Muscle layer of duodenum (tissue), 2 donors: Measurements from ENCODE around the gene ZNF750.

ENCODE experiments used
- H3K27ac ChIP-seq: one replicate; pipeline ENCODE4 v1.7.0; 2013; ENCODE audit warnings: mild to moderate bottlenecking, low read length
- H3K27me3 ChIP-seq: one replicate; pipeline ENCODE4 v1.7.0; 2013; ENCODE audit warnings: low read depth, mild to moderate bottlenecking, control low read depth, low read length
- H3K36me3 ChIP-seq, 2 donors: one replicate each; pipeline ENCODE4 v1.7.0; 2013; ENCODE audit warnings: low read length in 2 of 2, control low read depth in 1 of 2, mild to moderate bottlenecking in 1 of 2; ENCODE audit not compliant: insufficient read depth in 2 of 2, control insufficient read depth in 1 of 2
- H3K4me1 ChIP-seq, 2 donors: one replicate each; pipeline ENCODE4 v1.7.0; 2013; ENCODE audit warnings: low read length in 2 of 2, mild to moderate bottlenecking in 2 of 2, control low read depth in 1 of 2, moderate library complexity in 1 of 2; ENCODE audit not compliant: insufficient read depth in 2 of 2, control insufficient read depth in 1 of 2
- H3K4me3 ChIP-seq, 2 donors: one replicate each; pipeline ENCODE4 v1.7.0; 2013; ENCODE audit warnings: low read length in 2 of 2, low read depth in 1 of 2, mild to moderate bottlenecking in 1 of 2
- H3K9me3 ChIP-seq, 2 donors: one replicate each; pipeline ENCODE4 v1.7.0; 2013; ENCODE audit warnings: low read length in 2 of 2, control low read depth in 1 of 2, mild to moderate bottlenecking in 1 of 2; ENCODE audit not compliant: control insufficient read depth in 1 of 2
- donor health status: healthy.

Gene ZNF750

GRCh38 chr17:82795615-82796014 is 44.2 kb downstream of the ZNF750 start:
- peaks cover 4 to 16% of the 10 kb centered on the region in 2 donors for H3K36me3 ChIP-seq
- H3K27ac ChIP-seq, result peak overlapping the region; percentile 59
- H3K4me1 ChIP-seq, result peaks cover 0 to 18% of the 10 kb centered on the region in 2 donors

DNA sequence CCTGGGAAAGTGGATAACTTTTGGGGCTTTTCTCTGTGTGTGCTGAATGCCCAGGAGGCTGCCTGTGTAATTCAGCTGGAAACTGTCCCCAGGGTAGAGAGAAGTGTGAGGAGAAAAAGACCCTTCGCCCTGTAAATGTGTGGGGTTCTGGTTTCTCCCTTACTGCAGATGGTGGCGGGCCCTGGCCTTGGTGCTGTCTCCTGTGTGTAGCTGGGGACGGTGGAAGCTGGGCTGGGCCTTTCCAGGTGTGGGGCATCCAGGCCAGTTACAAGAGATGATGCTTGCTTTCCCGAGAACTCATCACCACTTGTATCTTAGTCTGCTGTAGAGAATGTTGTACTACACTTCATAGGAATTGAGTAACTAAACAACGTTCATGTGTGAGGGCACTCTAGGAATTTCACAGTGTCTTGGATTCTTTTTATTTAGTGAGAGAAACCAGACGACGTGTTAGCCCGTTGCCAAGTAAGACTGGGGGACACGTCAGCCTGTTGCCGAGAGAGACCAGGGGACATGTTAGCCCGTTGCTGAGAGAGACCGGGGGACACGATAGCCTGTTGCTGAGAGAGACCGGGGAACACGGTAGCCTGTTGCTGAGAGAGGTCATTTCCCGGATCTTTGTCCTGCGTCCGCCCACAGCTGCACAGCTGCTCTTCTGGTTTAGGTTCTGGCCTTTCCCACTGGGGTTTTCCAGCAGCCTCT is 44.9 kb downstream of the ZNF750 start:
- Histone ChIP-seq H3K4me1 (peaks cover 0 to 18% of the 10 kb centered on the region in 2 donors), H3K9me3 (no peaks in the 10 kb centered on the region), H3K36me3 (peaks cover 0 to 9% of the 10 kb centered on the region in 2 donors), H3K4me3 (no peak overlapping the region), H3K27me3 (no peaks in the 10 kb centered on the region), H3K27ac (peak overlapping the region; percentile 59)

More at GRCh38 chr17:82795615-82796014, 44.2 kb downstream of the ZNF750 start:
- Histone ChIP-seq H3K27me3 (no peaks in the 10 kb centered on the region), H3K4me3 (no peak overlapping the region), H3K9me3 (no peaks in the 10 kb centered on the region)

DNA sequence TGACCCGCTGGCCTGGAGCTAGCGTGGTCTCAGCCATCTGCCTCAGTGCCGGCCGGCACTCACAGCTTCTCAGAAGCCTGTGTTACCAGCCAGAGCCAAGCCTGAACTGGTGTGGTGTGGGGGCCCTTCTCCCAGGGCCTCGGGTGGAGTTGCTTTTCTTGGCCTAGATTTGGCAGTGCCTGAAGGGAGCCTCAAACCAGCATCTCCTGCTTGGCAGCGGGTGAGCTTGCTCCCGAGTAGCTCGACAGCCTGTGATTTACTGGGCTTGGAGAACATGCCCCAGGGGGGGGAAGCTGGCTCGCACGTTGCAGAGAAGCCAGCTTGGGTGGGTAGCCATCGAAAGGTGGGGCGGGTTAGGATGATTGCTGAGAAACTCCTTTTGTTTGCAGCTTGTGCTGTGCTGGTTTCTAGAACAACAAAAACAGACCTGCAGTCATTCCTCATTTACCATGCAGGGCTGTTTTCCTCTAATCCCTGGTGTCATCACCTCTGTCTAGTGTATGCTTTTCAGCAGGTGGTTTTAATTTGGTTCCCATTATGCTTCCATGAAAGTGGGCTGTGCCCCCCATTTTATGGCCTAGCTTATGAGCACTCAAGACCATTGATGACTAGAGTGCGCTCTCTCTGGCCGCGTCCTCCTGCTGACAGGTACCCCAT is 45.7 kb downstream of the ZNF750 start:
- no peaks in the 10 kb centered on the region for H3K9me3 ChIP-seq
- no peak overlapping the region for H3K27ac ChIP-seq
- peaks cover 0 to 18% of the 10 kb centered on the region in 2 donors for H3K4me1 ChIP-seq
- H3K4me3 ChIP-seq, result no peak overlapping the region
- H3K27me3 ChIP-seq, result no peaks in the 10 kb centered on the region
- H3K36me3 ChIP-seq, result peaks cover 0 to 7% of the 10 kb centered on the region in 2 donors

DNA sequence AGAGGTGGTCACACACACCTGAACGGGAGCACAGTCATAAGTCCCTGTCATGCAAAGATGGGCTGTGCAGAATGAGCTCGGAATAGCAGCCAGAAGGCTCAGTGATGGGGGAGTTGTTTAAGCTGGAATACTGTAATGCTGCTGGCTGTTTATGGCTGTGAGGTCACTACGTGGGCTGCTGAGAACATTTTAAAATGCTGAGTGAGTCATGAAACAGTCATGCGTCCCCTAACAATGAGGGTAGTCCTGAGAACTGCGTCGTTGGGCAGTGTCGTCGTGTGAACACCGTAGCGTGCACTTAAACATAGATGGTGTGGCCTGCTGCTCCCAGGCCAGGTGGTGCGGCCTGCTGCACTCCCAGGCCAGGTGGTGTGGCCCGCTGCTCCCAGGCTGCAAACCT is 48.3 kb downstream of the ZNF750 start:
- H3K27ac ChIP-seq, result no peak overlapping the region
- H3K27me3 ChIP-seq, result no peaks in the 10 kb centered on the region
- peaks cover 0 to 18% of the 10 kb centered on the region in 2 donors for H3K4me1 ChIP-seq
- peaks cover 0 to 7% of the 10 kb centered on the region in 2 donors for H3K36me3 ChIP-seq
- H3K4me3 ChIP-seq, result no peak overlapping the region
- no peaks in the 10 kb centered on the region for H3K9me3 ChIP-seq

DNA sequence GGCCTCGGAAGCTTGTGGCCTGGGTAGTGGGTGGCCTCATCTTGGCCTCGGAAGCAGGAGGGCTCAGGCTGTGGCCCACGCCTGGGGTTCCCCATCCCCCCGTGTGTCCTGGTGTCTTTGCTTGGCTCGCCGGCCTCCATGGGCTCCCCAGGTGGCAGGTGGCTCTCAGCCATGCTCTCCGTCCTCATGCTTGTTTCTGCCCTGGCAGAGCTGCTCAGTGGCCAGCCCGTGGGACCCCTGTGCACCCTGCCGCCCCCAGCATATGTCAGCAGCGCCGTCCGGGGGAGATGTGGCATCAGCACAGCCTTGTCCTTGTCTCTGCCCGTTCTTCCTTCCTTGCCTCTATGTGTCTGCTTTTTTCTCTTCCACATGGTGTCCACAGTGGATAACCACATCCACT is 49.4 kb downstream of the ZNF750 start:
- peaks cover 0 to 7% of the 10 kb centered on the region in 2 donors for H3K36me3 ChIP-seq
- H3K9me3 ChIP-seq, result no peaks in the 10 kb centered on the region
- no peak overlapping the region for H3K27ac ChIP-seq
- no peaks in the 10 kb centered on the region for H3K27me3 ChIP-seq
- peaks cover 0 to 18% of the 10 kb centered on the region in 2 donors for H3K4me1 ChIP-seq
- no peak overlapping the region for H3K4me3 ChIP-seq

DNA sequence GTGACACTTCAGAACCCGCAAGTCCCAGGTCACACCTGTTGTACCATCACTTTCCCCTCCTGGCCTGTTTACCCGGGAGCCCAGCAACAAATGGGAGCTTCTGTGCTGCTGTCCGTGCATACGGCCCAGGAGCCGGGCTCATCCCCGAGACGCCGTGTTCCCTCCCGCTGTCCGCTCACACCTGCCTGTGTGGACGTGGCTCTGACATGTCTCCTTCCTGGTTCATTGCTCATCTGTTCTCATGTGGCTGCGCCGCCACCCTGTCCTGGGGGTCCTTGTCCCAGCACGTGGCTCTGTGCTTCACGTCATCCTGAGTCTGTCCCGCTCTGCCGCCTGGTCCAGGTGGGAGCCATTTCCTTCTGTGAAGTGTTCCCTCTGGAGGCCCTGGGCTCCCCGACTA is 50.0 kb downstream of the ZNF750 start:
- H3K4me3 ChIP-seq, result no peak overlapping the region
- H3K27me3 ChIP-seq, result no peaks in the 10 kb centered on the region
- peaks cover 0 to 17% of the 10 kb centered on the region in 2 donors for H3K4me1 ChIP-seq
- peaks cover 0 to 7% of the 10 kb centered on the region in 2 donors for H3K36me3 ChIP-seq
- H3K9me3 ChIP-seq, result no peaks in the 10 kb centered on the region
- no peak overlapping the region for H3K27ac ChIP-seq

DNA sequence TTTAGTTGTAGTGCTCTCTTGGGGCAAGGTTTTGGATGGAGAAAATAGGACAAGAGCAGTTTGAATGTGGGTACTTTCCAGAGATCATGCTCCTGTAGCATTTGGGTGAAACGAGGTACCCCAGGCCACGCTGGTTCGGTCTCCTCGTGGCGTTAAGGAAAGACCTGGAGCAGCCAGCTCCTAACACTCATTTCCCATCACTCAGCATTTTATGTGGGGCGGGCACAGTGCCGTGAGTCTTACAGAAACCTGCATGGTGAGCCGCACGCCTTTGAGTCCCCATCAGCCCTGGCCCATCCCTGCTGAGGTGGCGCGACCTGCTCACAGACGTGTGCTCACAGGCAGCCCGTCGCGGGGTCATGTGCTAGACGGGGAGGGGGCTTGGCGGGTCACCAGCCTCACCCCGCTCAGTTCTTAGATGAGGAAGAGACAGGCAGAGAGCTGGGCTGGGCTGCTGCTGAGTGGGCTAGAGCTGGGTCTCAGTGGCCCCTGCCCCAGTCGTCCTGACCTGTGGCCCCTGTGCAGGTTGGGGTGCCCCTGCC is 50.7 kb downstream of the ZNF750 start:
- Histone ChIP-seq H3K4me1 (peaks cover 0 to 10% of the 10 kb centered on the region in 2 donors), H3K9me3 (no peaks in the 10 kb centered on the region), H3K27ac (no peak overlapping the region), H3K4me3 (no peak overlapping the region), H3K36me3 (peaks cover 0 to 13% of the 10 kb centered on the region in 2 donors), H3K27me3 (no peaks in the 10 kb centered on the region)

DNA sequence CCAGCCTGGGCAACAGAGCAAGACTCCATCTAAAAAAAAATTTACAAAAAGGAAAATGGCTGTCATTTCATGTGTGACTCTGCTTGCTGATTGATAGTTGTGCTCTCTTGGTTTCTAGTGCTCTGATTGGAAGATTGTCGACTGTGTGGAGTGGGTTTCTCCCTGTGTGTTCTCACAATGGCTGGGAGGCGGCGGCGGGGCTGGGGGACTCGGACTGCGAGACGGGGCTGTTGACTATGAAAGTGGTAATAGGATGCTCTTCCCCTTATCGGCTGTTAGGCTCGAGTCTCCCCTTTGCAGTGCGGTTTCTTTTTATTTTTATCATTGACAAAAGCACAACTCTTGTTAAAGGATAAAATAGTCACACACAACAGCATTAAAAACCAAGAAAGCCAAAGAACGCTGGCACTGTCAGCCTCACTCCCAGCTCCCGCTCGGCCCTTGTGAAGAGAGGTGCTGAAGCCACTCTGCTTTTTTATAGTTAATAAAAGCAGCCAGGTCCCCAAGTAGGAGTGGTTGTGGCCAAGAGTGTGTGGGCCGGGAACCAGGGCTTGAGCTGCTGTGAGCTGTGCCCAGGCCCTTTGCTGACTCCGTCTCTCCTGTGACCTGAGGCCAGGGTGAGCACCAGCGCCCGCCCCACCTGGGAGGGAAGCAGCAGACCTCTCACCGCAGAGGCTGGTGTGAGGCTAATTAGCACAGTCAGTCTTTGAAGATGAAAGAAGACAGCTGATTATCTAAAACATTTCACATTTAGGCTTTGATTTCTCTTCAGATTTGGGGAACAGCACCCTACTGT is 51.4 kb downstream of the ZNF750 start:
- Histone ChIP-seq H3K4me1 (peaks cover 0 to 3% of the 10 kb centered on the region in 2 donors), H3K4me3 (no peak overlapping the region), H3K36me3 (peaks cover 2 to 19% of the 10 kb centered on the region in 2 donors), H3K9me3 (no peaks in the 10 kb centered on the region), H3K27me3 (no peaks in the 10 kb centered on the region), H3K27ac (no peak overlapping the region)

- peaks cover 6 to 24% of the 10 kb centered on the region in 2 donors for H3K36me3 ChIP-seq
- no peak overlapping the region for H3K27ac ChIP-seq
- H3K27me3 ChIP-seq, result no peaks in the 10 kb centered on the region
- no peaks in the 10 kb centered on the region for H3K9me3 ChIP-seq
- no peak overlapping the region for H3K4me3 ChIP-seq
- H3K4me1 ChIP-seq, result no peaks in the 10 kb centered on the region
Measured at GRCh38 chr17:82787081-82787848, 52.6 kb downstream of the ZNF750 start.

DNA sequence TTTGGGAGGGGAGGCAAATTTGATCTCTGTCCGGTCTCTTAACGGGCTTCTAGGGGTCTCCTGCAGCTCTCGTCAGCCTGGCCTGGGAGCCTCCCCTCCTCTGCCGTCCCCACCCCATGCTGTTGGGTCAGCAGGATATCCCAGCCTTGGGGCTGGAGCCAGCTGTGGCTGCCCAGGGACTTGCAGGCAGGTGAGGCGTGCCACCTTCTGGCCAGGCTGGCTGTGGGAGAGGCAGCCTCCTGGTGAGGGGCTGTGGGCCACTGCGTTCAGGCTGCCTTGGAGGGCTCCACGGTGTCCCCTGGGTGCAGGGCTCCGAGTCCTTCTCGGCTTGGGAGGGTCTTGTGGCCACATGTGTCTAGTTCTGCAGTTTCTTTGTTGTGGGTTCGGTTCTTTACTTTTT is 53.4 kb downstream of the ZNF750 start:
- Histone ChIP-seq H3K9me3 (no peaks in the 10 kb centered on the region), H3K27me3 (no peaks in the 10 kb centered on the region), H3K36me3 (peaks cover 6 to 22% of the 10 kb centered on the region in 2 donors), H3K4me1 (no peaks in the 10 kb centered on the region), H3K4me3 (no peak overlapping the region), H3K27ac (no peak overlapping the region)
